Effector CD8-positive, alpha-beta T cell (primary cell): ENCODE data around the gene CASP3.

Experiments used
- DNase-seq: peaks from one replicate; lab custom pipeline; 2025; lab: John Stamatoyannopoulos, UW
- total RNA-seq, 4 experiments: gene quantifications; one replicate each; lab custom pipeline; 2026; lab: John Stamatoyannopoulos, UW

The CASP3 gene
- total RNA-seq: 48.4 to 114 (median 78.2) reads per million in 4 experiments

GRCh38 chr4:184649026-184649970 is at the start of gene CASP3, which contains the start of gene PRIMPOL:
Gene CASP3, minus strand, starts transcription at chr4:184649447. Its CDS starts 10,994 bp downstream, at chr4:184638453.
Gene PRIMPOL, plus strand, starts transcription at chr4:184649738. Its CDS starts 7,403 bp downstream, at chr4:184657141.
- peak; percentile 94 for DNase-seq

GRCh38 chr4:184697956-184698355 is 48.7 kb upstream of the CASP3 start:
- DNase-seq: no peak

DNA sequence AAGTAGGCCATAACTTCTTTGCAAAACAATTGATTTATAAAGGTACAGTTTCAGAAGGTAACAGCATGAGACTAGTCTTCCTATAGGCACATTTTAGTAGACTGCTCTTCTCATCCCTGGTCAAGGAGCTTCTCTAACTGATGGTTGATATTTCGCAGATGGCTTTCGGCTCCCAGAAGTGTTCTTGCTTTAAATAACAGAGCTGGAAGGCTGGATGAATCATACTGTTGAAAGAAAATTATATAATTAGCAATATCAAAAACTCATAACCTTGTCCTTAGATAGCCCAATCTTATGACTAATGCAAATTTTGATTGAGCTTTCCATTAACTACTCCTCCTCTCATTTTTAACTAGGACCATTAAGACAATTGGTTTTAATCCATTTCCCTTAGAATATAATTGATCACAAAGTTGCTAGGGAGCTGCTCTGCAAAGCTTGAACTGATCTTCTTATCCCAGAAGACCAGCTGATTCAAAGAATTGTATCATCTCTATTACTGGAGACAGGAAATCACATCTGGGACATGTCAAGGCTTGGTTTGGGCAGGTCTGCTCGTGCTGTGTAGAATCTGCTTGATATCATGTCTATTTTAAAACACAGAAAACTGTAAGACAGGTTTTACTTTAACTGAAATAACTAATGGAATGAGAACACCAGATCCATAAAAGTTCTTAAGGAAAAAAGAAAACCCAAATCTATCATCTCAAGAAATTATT is 46.1 kb upstream of the CASP3 start:
- no peak for DNase-seq

DNA sequence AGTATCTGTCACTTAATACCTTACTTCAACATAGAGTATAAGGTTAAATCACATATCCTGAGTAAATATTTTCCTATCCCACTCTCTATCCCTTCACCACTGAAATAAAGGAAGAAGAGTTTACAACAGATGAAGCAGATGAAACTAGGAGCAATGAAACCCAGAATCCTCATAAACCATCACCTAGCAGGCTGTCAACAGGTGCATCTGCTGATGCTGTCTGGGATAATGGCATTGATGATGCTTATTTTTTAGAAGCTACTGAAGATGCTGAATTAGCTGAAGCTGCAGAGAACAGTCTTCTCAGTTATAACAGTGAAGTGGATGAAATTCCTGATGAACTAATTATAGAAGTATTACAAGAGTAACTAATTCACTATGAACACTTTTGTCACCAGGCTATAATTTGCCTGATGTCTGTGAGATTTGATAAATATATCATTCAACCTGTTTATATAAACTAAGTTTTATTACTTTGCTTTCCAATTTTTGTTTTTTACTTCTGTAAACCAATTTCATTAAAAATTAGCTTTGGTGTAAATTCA is 45.2 kb upstream of the CASP3 start:
- no peak for DNase-seq

GRCh38 chr4:184693056-184693455 is 43.8 kb upstream of the CASP3 start:
- DNase-seq: no peak

DNA sequence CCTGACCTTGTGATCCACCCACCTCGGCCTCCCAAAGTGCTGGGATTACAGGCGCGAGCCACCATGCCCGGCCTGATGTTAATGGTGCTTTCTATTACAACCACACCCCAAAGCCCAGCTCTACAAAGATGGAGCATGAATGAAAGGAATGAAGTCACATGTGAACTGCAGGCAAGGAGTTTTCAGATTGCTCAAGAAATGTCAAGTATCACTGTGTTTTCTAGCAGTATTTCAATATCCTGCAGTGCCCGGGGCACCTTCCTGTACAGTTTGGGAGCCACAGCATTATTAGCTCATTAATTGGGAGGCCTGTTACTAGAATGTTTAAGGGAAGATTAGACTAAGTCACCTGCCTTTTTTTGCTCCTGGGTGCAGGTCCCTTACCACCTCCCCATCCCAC is 40.4 kb upstream of the CASP3 start:
- DNase-seq: no peak

- no peak for DNase-seq
These were observed 39.2 kb upstream of the CASP3 start for GRCh38 chr4:184688447-184688846.

- no peak for DNase-seq
These were observed 38.8 kb upstream of the CASP3 start for GRCh38 chr4:184688005-184688404.

- DNase-seq: no peak
These were observed 35.4 kb upstream of the CASP3 start for GRCh38 chr4:184684491-184685189.

DNA sequence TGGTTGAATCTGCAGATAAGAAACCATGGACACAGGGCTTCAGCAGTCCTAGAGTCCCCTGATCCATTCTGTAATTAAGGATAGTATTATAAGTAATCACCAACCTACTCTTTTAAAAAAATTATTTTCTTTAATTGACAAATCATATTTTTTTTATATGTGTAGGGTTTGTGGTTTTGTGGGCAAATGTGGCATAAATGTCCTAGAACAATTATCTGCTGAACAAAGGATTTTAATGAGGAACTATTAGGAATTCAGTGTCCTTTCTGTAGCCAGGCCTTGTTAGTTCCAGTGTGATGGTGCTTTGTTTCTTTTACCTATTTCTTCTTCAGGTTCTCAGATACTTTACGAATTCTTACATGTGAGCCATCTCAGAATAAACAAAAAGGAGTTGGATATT is 32.7 kb upstream of the CASP3 start:
- no peak for DNase-seq

DNA sequence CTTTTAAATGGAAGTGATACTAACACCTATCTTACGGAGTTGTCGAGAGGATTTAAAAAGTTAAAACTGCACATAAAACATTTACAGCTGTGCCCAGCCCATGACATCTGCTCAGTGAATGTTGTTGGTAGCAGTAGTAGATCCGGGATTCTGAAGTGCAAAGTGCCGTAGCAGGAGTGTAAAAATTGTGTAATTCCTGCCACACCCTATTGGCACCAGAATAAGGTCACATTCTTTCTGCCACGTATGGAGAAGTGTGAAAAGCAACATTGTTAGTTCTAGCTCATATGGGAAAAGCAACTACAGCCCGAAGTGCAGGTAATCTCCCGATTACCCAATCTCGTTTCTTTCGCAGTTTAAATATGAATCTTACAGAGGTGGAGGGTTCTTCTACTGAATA is 31.5 kb upstream of the CASP3 start:
- no peak for DNase-seq

DNA sequence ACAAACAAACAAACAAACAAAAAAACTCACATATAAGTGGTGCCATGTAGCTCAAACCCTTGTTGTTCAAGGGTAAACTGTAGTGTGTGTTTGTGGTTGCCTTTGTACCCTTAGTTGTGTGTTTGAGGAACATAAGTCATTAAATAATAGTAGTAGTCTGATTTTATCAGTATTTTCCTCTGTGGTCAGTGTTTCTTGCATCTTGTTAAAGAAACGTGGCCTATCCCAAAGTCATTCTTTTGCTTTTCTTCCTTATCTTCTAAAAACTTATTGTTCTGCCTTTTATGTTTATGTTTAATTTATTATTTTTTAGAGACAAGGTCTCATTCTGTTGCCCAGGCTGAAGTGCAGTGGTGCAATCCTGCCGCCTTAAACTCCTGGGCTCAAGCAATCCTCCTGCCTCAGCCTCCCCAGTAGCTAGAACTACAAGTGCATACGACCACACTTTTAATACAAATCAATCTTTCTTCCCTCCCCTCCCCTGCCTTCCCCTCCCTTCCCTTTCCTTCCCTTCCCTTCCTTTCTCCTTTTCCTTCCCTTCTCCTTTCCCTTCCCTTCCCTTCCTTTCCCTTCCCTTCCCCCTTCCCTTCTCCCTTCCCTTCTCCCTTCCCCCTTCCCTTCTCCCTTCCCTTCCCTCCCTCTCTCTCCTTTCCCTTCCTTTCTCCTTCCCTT is 26.7 kb upstream of the CASP3 start:
- DNase-seq: no peak

GRCh38 chr4:184675018-184675417 is 25.8 kb upstream of the CASP3 start:
- no peak for DNase-seq

DNA sequence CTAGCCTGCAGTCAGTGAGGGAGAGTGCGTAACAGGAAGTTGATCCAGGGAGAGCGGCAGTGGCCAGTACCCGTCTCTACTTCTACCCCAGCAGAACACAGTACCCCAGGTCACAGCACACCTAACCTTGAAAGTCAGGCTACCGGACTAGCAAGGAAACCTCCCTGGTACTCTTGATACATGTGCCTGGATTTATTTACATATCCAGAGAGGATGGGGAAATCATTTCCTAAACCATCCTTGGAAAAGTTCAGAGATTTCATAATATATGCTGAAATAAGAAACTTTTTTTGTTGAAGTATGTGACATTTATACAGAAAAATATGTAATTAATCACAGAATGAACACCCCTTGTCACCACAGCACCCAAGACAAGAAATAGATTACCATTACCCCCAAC is 24.8 kb upstream of the CASP3 start:
- DNase-seq: no peak

DNA sequence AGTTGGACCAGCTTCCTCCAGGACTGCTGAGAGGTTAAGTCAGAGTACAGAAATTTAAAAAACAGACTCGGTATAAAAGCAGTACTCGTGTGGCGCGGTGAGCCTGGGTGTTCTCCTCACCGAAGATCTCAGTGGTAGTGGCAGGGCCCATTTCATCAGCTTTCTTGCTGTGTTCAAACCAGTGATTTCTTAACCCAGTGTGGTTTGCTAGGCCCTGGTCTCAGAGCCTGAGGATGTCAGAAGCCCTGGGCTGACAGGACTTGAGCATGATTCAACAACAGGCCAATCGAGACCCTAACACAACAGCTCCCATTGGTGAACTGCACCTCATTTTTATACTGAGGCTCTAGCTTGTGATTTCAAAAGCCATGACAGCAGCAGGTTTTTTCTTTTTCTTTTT is 23.5 kb upstream of the CASP3 start:
- no peak for DNase-seq

GRCh38 chr4:184671101-184671500 is 21.9 kb upstream of the CASP3 start:
- DNase-seq: no peak

DNA sequence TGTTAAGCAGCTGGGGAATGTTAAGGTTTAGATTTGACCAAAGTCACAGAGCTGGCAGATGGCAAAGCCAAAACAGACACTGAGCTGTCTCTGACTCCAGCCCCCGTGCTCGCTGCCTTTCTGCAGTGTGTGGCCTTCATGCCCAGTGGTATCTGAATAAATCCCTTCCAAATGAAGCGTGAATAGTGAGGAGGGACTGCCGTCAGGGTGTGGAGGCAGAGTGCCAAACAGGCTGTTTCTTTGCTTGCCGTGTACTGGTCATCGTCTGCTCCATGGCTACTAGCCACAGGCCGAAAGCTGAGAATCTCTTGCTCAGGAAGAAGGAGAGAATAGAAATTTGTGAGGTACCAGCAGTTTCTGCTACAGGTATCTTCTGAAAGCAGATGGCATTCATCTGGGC is 20.0 kb upstream of the CASP3 start:
- no peak for DNase-seq

GRCh38 chr4:184668511-184669114 is 19.4 kb upstream of the CASP3 start:
- no peak for DNase-seq

DNA sequence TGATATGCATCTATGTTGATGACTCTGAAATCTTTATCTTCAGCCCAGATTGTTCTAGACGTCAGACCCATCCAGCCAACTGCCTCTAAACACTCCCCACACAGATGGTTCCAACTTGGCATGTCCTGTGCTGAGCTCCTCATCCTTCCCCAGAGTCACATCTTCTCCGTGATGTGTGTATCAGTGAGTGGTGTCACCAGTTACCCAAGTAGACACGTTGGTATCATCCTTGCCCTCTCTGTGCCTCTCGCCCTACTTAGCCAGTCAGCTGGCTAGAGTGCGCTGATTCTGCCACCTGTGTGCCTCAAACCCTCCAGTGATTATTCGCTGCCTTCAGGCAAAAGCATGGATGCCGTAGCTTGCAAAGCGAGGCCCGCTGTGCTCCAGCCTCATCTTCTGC is 18.8 kb upstream of the CASP3 start:
- DNase-seq: no peak

- no peak for DNase-seq
These were observed 17.4 kb upstream of the CASP3 start for GRCh38 chr4:184666670-184667069.
